H1 (cell line): ENCODE data around the gene POU2F1. TPM values are rescaled to one million over a fixed set of nuclear protein-coding genes. Genes with fewer than 3 reads are reported as not detected.

Source experiments
- CTCF ChIA-PET: fragments of 300-600 bp; sonication (Branson Sonifier 250); formaldehyde crosslinking; loops from one replicate; lab custom pipeline; 2021; ENCODE audit not compliant: partially characterized antibody; lab: Charles Lee
- POLR2A ChIA-PET: fragments of 300-600 bp; sonication (Branson Sonifier 250); formaldehyde crosslinking; loops from one replicate; lab custom pipeline; 2021; ENCODE audit warnings: inconsistent platforms; ENCODE audit not compliant: partially characterized antibody; lab: Charles Lee
- DNase-seq, 2 experiments: peaks; one replicate each; pipeline versions ENCODE4 v3.0.0 to v3.0.0-alpha.2; 2010 to 2022; ENCODE audit warnings: low spot score in 2 of 2, low read depth in 1 of 2, mixed read lengths in 1 of 2
- FAIRE-seq: peaks from 2 replicates; lab custom pipeline; 2011; peaks lifted over from hg19 to GRCh38; lab: Jason Lieb, UNC
- H2AFZ ChIP-seq: 2 replicates; pipeline ENCODE4 v1.8.1; 2012; ENCODE audit warnings: low read length, inconsistent platforms
- H2AK5ac ChIP-seq: 2 replicates; pipeline ENCODE4 v1.6.1; 2013; ENCODE audit warnings: low read depth, low read length
- H2BK120ac ChIP-seq: replicated peaks from 2 replicates; pipeline ENCODE3; 2013; ENCODE audit warnings: low read depth, low read length, inconsistent platforms
- H2BK12ac ChIP-seq: 2 replicates; pipeline ENCODE4 v1.6.1; 2013; ENCODE audit warnings: low read depth, low read length
- H2BK15ac ChIP-seq: 2 replicates; pipeline ENCODE4 v1.6.1; 2013; ENCODE audit warnings: low read length
- H2BK20ac ChIP-seq: 2 replicates; pipeline ENCODE4 v1.6.1; 2013; ENCODE audit warnings: low read length
- H2BK5ac ChIP-seq: 2 replicates; pipeline ENCODE4 v1.6.1; 2013; ENCODE audit warnings: low read depth, low read length
- H3K14ac ChIP-seq: 2 replicates; pipeline ENCODE4 v1.6.1; 2013; ENCODE audit warnings: inconsistent platforms; ENCODE audit not compliant: insufficient read length
- H3K18ac ChIP-seq: 2 replicates; pipeline ENCODE4 v1.6.1; 2013; ENCODE audit warnings: low read length; ENCODE audit errors: extremely low read depth
- H3K23ac ChIP-seq: 2 replicates; pipeline ENCODE4 v1.6.1; 2013; ENCODE audit warnings: inconsistent platforms; ENCODE audit not compliant: insufficient read length
- H3K23me2 ChIP-seq: 2 replicates; pipeline ENCODE4 v1.6.1; 2013; ENCODE audit warnings: low read depth, low read length
- H3K27ac ChIP-seq: 2 replicates; pipeline ENCODE4 v1.6.1; 2011; ENCODE audit warnings: low read depth, low read length, inconsistent platforms
- H3K27me3 ChIP-seq, 4 experiments: replicated peaks in 1 of 4; 1 replicate in 1 of 4; 2 replicates in 3 of 4; pipeline versions ENCODE4 v1.6.1 to v1.8.1; 2011 to 2013; ENCODE audit warnings: low read length in 3 of 4, mild to moderate bottlenecking in 3 of 4, inconsistent platforms in 2 of 4, mixed read lengths in 2 of 4, moderate library complexity in 1 of 4; ENCODE audit not compliant: control insufficient read depth in 3 of 4, insufficient read depth in 3 of 4; ENCODE audit errors: extremely low read depth in 1 of 4
- H3K36me3 ChIP-seq, 4 experiments: 2 replicates each; pipeline versions ENCODE4 v1.6.1 to v1.8.1; 2011 to 2013; ENCODE audit warnings: mild to moderate bottlenecking in 4 of 4, low read length in 3 of 4, moderate library complexity in 2 of 4, control low read depth in 1 of 4, inconsistent platforms in 1 of 4; ENCODE audit not compliant: insufficient read depth in 4 of 4, control insufficient read depth in 2 of 4
- H3K4ac ChIP-seq: replicated peaks from 2 replicates; pipeline ENCODE3; 2013; ENCODE audit warnings: low read length, low read depth, mixed read lengths, inconsistent platforms; ENCODE audit not compliant: insufficient read length
- H3K4me1 ChIP-seq, 4 experiments: replicated peaks in 1 of 4; 1 replicate in 1 of 4; 2 replicates in 3 of 4; pipeline versions ENCODE4 v1.6.1 to v1.8.1; 2011 to 2013; ENCODE audit warnings: low read length in 3 of 4, inconsistent platforms in 2 of 4, mixed read lengths in 1 of 4; ENCODE audit not compliant: insufficient read depth in 4 of 4, control insufficient read depth in 3 of 4
- H3K4me2 ChIP-seq, 2 experiments: 2 replicates each; pipeline versions ENCODE4 v1.6.1 to v1.8.1; 2011 to 2013; ENCODE audit warnings: low read depth in 2 of 2, low read length in 2 of 2, control low read depth in 1 of 2, inconsistent platforms in 1 of 2, mild to moderate bottlenecking in 1 of 2; ENCODE audit not compliant: insufficient read depth in 1 of 2
- H3K4me3 ChIP-seq, 4 experiments: fragments of 200-600, 300-600 bp in 1 of 4; sonication (generic), shearing (Covaris generic), sonication (Bioruptor Twin) in 1 of 4; 2 replicates each; pipeline versions ENCODE4 v1.5.1 to v1.8.1; 2011 to 2016; ENCODE audit warnings: low read length in 4 of 4, low read depth in 3 of 4, control low read depth in 2 of 4, inconsistent platforms in 2 of 4, mild to moderate bottlenecking in 2 of 4, mixed read lengths in 1 of 4, moderate library complexity in 1 of 4; ENCODE audit not compliant: insufficient read depth in 2 of 4; ENCODE audit errors: extremely low read depth in 1 of 4
- H3K56ac ChIP-seq: replicated peaks from 2 replicates; pipeline ENCODE3; 2013; ENCODE audit warnings: low read depth, mild to moderate bottlenecking, mixed read lengths, low read length, inconsistent platforms; ENCODE audit not compliant: insufficient read length
- H3K79me1 ChIP-seq: 2 replicates; pipeline ENCODE4 v1.6.1; 2013; ENCODE audit warnings: low read depth, low read length, control low read depth
- H3K79me2 ChIP-seq, 2 experiments: 2 replicates each; pipeline versions ENCODE4 v1.6.1 to v1.8.1; 2012 to 2013; ENCODE audit warnings: low read length in 2 of 2, mild to moderate bottlenecking in 2 of 2, inconsistent platforms in 1 of 2; ENCODE audit not compliant: insufficient read depth in 2 of 2, control insufficient read depth in 1 of 2
- H3K9ac ChIP-seq, 4 experiments: replicated peaks in 1 of 4; 1 replicate in 1 of 4; 2 replicates in 3 of 4; pipeline versions ENCODE4 v1.6.1 to v1.8.1; 2011 to 2013; ENCODE audit warnings: low read depth in 3 of 4, low read length in 3 of 4, control low read depth in 2 of 4, mild to moderate bottlenecking in 2 of 4, moderate library complexity in 2 of 4, inconsistent platforms in 1 of 4; ENCODE audit errors: extremely low read depth in 1 of 4
- H3K9me3 ChIP-seq, 2 experiments: 2 replicates each; pipeline versions ENCODE4 v1.6.1 to v1.8.1; 2012 to 2013; ENCODE audit warnings: mild to moderate bottlenecking in 2 of 2, moderate library complexity in 2 of 2, control low read depth in 1 of 2, inconsistent platforms in 1 of 2, low read depth in 1 of 2, low read length in 1 of 2, mixed read lengths in 1 of 2; ENCODE audit not compliant: insufficient read depth in 2 of 2
- H4K20me1 ChIP-seq, 2 experiments: replicated peaks in 1 of 2; 2 replicates each; pipeline versions ENCODE3 to v1.8.1; 2011 to 2013; ENCODE audit warnings: inconsistent platforms in 2 of 2, low read length in 2 of 2, mild to moderate bottlenecking in 1 of 2; ENCODE audit not compliant: insufficient read depth in 2 of 2, control insufficient read depth in 1 of 2
- H4K5ac ChIP-seq: 2 replicates; pipeline ENCODE4 v1.6.1; 2013; ENCODE audit warnings: low read length, low read depth, mixed read lengths, inconsistent platforms; ENCODE audit not compliant: insufficient read length
- H4K8ac ChIP-seq: 2 replicates; pipeline ENCODE4 v1.8.0; 2013; ENCODE audit warnings: mild to moderate bottlenecking, moderate library complexity, low read length, inconsistent platforms; ENCODE audit not compliant: insufficient read depth; ENCODE audit errors: extremely low read depth
- H4K91ac ChIP-seq: replicated peaks from 2 replicates; pipeline ENCODE3; 2013; ENCODE audit warnings: low read length, mixed read lengths, inconsistent platforms; ENCODE audit not compliant: insufficient read length
- ASH2L ChIP-seq: fragments of 200-600, 300-600 bp; sonication (generic); IDR thresholded peaks from one replicate; pipeline ENCODE4 v1.7.1; 2017; ENCODE audit warnings: low read length
- EP300 ChIP-seq, 2 experiments: IDR thresholded peaks; 1 replicate in 1 of 2; 2 replicates in 1 of 2; pipeline ENCODE4 v1.6.1; 2011 to 2012; ENCODE audit warnings: low read depth in 2 of 2, low read length in 2 of 2, mild to moderate bottlenecking in 2 of 2, borderline replicate concordance in 1 of 2, inconsistent platforms in 1 of 2, moderate library complexity in 1 of 2
- GTF2F1 ChIP-seq: IDR thresholded peaks from 2 replicates; pipeline ENCODE4 v1.6.1; 2012; ENCODE audit warnings: low read depth, low read length, improper control_type of control experiment, borderline replicate concordance
- JUND ChIP-seq: IDR thresholded peaks from 2 replicates; pipeline ENCODE4 v1.6.1; 2011; ENCODE audit warnings: mild to moderate bottlenecking, improper control_type of control experiment, low read length
- WGBS, 2 experiments: shearing (Covaris generic) in 1 of 2; methylation state at CpG; one replicate each; pipeline versions ENCODE4 v1.1.6 to v1.1.7; 2013 to 2015; ENCODE audit warnings: low lambda C conversion rate in 2 of 2, mixed read lengths in 2 of 2, inconsistent platforms in 1 of 2, low coverage in 1 of 2, missing lambda C conversion rate in 1 of 2; ENCODE audit not compliant: insufficient replicate concordance in 2 of 2, insufficient coverage in 1 of 2, insufficient read length in 1 of 2; ENCODE audit errors: extremely low coverage in 1 of 2, missing lambda C conversion rate in 1 of 2; 5-methylcytosine and 5-hydroxymethylcytosine counted together
- polyA plus RNA-seq, 7 experiments: library from polyadenylated mRNA; depleted of rRNA in 3 of 7; stranded (reverse) in 5 of 7; unstranded in 2 of 7; fragments of >200 nt in 5 of 7; fragments of 200-250 nt in 2 of 7; gene quantifications; 1 replicate in 5 of 7; 2 replicates in 1 of 7; 4 replicates in 1 of 7; pipeline versions ENCODE4 v1.2.1 to v1.2.3, GENCODE V29; 2011 to 2013; ENCODE audit warnings: missing spikeins in 2 of 7, mixed read lengths in 2 of 7
- total RNA-seq: library from RNA; stranded (reverse); fragmentation: NEBNext Ultra II Directional; extraction: Animal tissue kit (Norgen Biotek cat#: 25700); gene quantifications from 2 replicates; pipeline ENCODE4 v1.2.1, GENCODE V29; 2021

The POU2F1 gene
- total and polyA plus RNA-seq, 2 of the 8 experiments (the other 6 are each of a cell fraction or from before 2014, with no cell fraction given) = 37.0 to 57.2 TPM

GRCh38 chr1:167173516-167174184 is 47.0 kb upstream of the POU2F1 start:
- POLR2A ChIA-PET = interaction anchor here (1.8 to 2.9 kb wide), 2 partner anchors 10 to 46 kb away, joined by 7 to 9 read pairs; partner anchors contain the start of gene POU2F1
- H2AFZ ChIP-seq = no peak overlapping the region

More at GRCh38 chr1:167173516-167174184, 47.0 kb upstream of the POU2F1 start:
- no peak overlapping the region for H2BK20ac ChIP-seq
- no peak overlapping the region for H2BK120ac ChIP-seq
- H3K27ac ChIP-seq = no peak overlapping the region
- FAIRE-seq = no peak
- H2BK15ac ChIP-seq = no peak overlapping the region
- WGBS, 2 experiments = 69% methylated on average over 5 of the region's 5 CpGs; no CpG with 5 or more reads in 1 of the 2 experiments
- H3K4me1 ChIP-seq = peaks cover 0 to 6% (median 2%) of the 10 kb centered on the region in 4 experiments; a peak in 5 of 7 replicates
- CTCF ChIA-PET = interaction anchor here (0.6 to 1.6 kb wide), 8 partner anchors 10 to 304 kb away, joined by 3 to 4 read pairs (median 3); partner anchors contain the start of gene POU2F1
- no peak overlapping the region for H3K18ac ChIP-seq
- DNase-seq = no peak
- peak; percentile 31 for TF ChIP-seq ASH2L
- TF ChIP-seq EP300 (IDR thresholded peaks at IDR 0.05; ENCODE audit: borderline replicate concordance in 1 of 2, low read depth in 2 of 2, low read length in 2 of 2) = no peak
- TF ChIP-seq JUND = 0 out of 2 replicates have a peak, but pooled peaks have one; percentile 49
- TF ChIP-seq GTF2F1 = no peak
- TF ChIP-seq, all 59 proteins: peak for 2
- no peaks in the 10 kb centered on the region for H3K79me1 ChIP-seq
- no peak overlapping the region for H4K8ac ChIP-seq
- no peaks in the 10 kb centered on the region for H3K9me3 ChIP-seq
- H4K91ac ChIP-seq = peak overlapping the region; percentile 12
- H3K79me2 ChIP-seq = no peaks in the 10 kb centered on the region
- H3K36me3 ChIP-seq = no peaks in the 10 kb centered on the region
- H3K27me3 ChIP-seq = no peaks in the 10 kb centered on the region
- H2BK12ac ChIP-seq = no peak overlapping the region
- no peak overlapping the region for H3K4me3 ChIP-seq
- H3K9ac ChIP-seq = no peak overlapping the region
- no peaks in the 10 kb centered on the region for H3K23me2 ChIP-seq
- no peak overlapping the region for H3K4ac ChIP-seq
- no peak overlapping the region for H2AK5ac ChIP-seq
- H3K4me2 ChIP-seq = peak overlapping the region in 1 of 2 experiments; percentile 30; a peak in 1 of 4 replicates
- H3K14ac ChIP-seq = no peak overlapping the region
- H4K5ac ChIP-seq = no peak overlapping the region
- no peak overlapping the region for H3K23ac ChIP-seq
- no peak overlapping the region for H3K56ac ChIP-seq
- H2BK5ac ChIP-seq = no peak overlapping the region
- H4K20me1 ChIP-seq = no peaks in the 10 kb centered on the region
